ENCODE measurements around the gene ELOVL5. TPM values are rescaled to one million over a fixed set of nuclear protein-coding genes. Genes with fewer than 3 reads are reported as not detected.

Gene ELOVL5
- polyA plus RNA-seq, 1 of the 3 experiments (the other 2 are of a cell fraction) = 31.9 TPM

DNA sequence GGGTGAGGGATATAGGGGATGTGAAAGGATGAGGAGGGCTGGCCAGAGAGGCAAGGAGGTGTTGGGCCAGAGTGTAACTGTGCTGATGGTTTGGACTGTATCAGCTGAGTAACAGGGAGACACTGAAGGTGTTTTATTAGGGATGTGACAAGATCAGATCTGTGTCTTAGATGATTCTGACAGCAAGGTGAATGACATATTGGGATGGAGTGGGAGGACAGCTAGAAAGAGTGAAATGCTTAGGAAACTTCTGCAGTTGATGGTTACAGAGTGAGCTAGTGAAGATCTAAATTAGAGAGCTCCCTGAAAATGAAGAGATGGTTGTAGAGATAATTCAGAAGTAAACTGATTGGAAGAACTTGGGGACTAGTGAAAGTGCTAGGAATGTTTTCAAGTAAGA lies 47.2 kb upstream of the ELOVL5 start:
- H3K4me2 ChIP-seq = no peak overlapping the region
- H3K4me1 ChIP-seq (ENCODE audit: control insufficient read depth in 1 of 2, insufficient read depth in 2 of 2, low read depth in 1 of 2, low read length in 1 of 2) = no peaks in the 10 kb centered on the region
- CTCF ChIA-PET = interaction anchor here (1.0 to 4.8 kb wide), 3 partner anchors 14 to 223 kb away, joined by 3 to 17 read pairs (median 3); no protein-coding TSS in a partner anchor
- H2AFZ ChIP-seq (ENCODE audit: low read depth) = no peak overlapping the region
- POLR2A ChIA-PET = no interaction called here
- no peaks in the 10 kb centered on the region for H3K9me2 ChIP-seq
- no peak overlapping the region for H3K4me3 ChIP-seq (ENCODE audit: low read depth in 2 of 2, low read length in 1 of 2)
- H3K27ac ChIP-seq (ENCODE audit: low read depth in 2 of 2, low read length in 1 of 2) = no peak overlapping the region
- H3K27me3 ChIP-seq (ENCODE audit: insufficient read depth) = no peaks in the 10 kb centered on the region; the same call in 1 of the 2 replicates
- no peaks in the 10 kb centered on the region for H3K79me2 ChIP-seq (ENCODE audit: insufficient read depth)
- no peaks in the 10 kb centered on the region for H3F3A ChIP-seq (replicated peaks; ENCODE audit: insufficient read depth)
- DNase-seq = no peak
- TF ChIP-seq FOSL2 (IDR thresholded peaks at IDR 0.05; ENCODE audit: borderline replicate concordance, low read depth) (no peak), RFX5 (IDR thresholded peaks at IDR 0.05; ENCODE audit: low read length) (no peak), YY1 (IDR thresholded peaks at IDR 0.05; ENCODE audit: low read depth) (no peak), NFIC (IDR thresholded peaks at IDR 0.05; ENCODE audit: borderline replicate concordance) (no peak), GATA2 (CRISPR knock-in tag; IDR thresholded peaks at IDR 0.05) (no peak), POLR2AphosphoS5 (IDR thresholded peaks at IDR 0.05; ENCODE audit: low read depth, low read length) (no peak), RAD21 (IDR thresholded peaks at IDR 0.05; ENCODE audit: low read length) (no peak), RXRA (IDR thresholded peaks at IDR 0.05; ENCODE audit: borderline replicate concordance, low read depth) (no peak), JUND (IDR thresholded peaks at IDR 0.05) (no peak), EZH2phosphoT487 (IDR thresholded peaks at IDR 0.05; ENCODE audit: borderline replicate concordance, low read depth) (no peak), RCOR1 (IDR thresholded peaks at IDR 0.05; ENCODE audit: low read length) (no peak), CHD2 (IDR thresholded peaks at IDR 0.05; ENCODE audit: low read length, partially characterized antibody) (no peak)
- TF ChIP-seq, protein P1, sequence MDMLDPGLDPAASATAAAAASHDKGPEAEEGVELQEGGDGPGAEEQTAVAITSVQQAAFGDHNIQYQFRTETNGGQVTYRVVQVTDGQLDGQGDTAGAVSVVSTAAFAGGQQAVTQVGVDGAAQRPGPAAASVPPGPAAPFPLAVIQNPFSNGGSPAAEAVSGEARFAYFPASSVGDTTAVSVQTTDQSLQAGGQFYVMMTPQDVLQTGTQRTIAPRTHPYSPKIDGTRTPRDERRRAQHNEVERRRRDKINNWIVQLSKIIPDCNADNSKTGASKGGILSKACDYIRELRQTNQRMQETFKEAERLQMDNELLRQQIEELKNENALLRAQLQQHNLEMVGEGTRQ (IDR thresholded peaks at IDR 0.05; ENCODE audit: borderline replicate concordance, low read depth, low read length) = no peak
- TF ChIP-seq, protein P2, sequence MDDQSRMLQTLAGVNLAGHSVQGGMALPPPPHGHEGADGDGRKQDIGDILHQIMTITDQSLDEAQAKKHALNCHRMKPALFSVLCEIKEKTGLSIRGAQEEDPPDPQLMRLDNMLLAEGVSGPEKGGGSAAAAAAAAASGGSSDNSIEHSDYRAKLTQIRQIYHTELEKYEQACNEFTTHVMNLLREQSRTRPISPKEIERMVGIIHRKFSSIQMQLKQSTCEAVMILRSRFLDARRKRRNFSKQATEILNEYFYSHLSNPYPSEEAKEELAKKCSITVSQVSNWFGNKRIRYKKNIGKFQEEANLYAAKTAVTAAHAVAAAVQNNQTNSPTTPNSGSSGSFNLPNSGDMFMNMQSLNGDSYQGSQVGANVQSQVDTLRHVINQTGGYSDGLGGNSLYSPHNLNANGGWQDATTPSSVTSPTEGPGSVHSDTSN (IDR thresholded peaks at IDR 0.05) = no peak
- TF ChIP-seq, protein P3, sequence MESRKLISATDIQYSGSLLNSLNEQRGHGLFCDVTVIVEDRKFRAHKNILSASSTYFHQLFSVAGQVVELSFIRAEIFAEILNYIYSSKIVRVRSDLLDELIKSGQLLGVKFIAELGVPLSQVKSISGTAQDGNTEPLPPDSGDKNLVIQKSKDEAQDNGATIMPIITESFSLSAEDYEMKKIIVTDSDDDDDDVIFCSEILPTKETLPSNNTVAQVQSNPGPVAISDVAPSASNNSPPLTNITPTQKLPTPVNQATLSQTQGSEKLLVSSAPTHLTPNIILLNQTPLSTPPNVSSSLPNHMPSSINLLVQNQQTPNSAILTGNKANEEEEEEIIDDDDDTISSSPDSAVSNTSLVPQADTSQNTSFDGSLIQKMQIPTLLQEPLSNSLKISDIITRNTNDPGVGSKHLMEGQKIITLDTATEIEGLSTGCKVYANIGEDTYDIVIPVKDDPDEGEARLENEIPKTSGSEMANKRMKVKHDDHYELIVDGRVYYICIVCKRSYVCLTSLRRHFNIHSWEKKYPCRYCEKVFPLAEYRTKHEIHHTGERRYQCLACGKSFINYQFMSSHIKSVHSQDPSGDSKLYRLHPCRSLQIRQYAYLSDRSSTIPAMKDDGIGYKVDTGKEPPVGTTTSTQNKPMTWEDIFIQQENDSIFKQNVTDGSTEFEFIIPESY (IDR thresholded peaks at IDR 0.05; ENCODE audit: borderline replicate concordance, low read depth) = no peak
- TF ChIP-seq, protein P4, sequence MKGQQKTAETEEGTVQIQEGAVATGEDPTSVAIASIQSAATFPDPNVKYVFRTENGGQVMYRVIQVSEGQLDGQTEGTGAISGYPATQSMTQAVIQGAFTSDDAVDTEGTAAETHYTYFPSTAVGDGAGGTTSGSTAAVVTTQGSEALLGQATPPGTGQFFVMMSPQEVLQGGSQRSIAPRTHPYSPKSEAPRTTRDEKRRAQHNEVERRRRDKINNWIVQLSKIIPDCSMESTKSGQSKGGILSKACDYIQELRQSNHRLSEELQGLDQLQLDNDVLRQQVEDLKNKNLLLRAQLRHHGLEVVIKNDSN (IDR thresholded peaks at IDR 0.05; ENCODE audit: borderline replicate concordance, low read depth) = no peak
- TF ChIP-seq, protein P5, sequence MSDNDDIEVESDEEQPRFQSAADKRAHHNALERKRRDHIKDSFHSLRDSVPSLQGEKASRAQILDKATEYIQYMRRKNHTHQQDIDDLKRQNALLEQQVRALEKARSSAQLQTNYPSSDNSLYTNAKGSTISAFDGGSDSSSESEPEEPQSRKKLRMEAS (IDR thresholded peaks at IDR 0.05; ENCODE audit: low read depth) = no peak
- H3K9me3 ChIP-seq = no peaks in the 10 kb centered on the region
- H3K9ac ChIP-seq = no peak overlapping the region
- H3K36me3 ChIP-seq (replicated peaks in 1 of 2; ENCODE audit: control insufficient read depth in 1 of 2, insufficient read depth in 2 of 2, low read length in 1 of 2) = no peaks in the 10 kb centered on the region
- no peaks in the 10 kb centered on the region for H4K20me1 ChIP-seq (ENCODE audit: insufficient read depth)

Data from SK-N-SH (cell line).